ENCODE data around the gene NTN1. TPM values are rescaled to one million over a fixed set of nuclear protein-coding genes. Genes with fewer than 3 reads are reported as not detected.

Gene NTN1
- total RNA-seq, 1 experiment from 2014 or later, result 4.2 TPM

DNA sequence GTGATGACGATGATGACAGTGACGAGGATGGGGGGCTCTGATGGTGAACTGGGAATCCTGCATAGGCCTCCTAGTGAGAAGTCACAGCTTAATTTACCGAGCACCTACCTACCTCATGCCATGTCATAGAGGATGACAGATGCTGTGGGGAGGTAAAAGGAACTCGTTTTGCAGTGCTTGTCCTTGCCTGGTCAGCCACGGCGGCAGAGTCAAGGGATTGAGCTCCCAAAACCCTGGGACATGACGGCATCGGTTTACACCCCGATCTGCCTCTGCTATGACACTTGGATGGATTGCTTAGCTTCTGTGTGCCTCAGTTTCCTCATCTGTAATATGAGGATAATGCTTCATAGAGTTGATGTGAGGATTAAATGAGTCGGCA, 103.2 kb downstream of the NTN1 start:
- no peaks in the 10 kb centered on the region for H3K36me3 ChIP-seq (ENCODE audit: control insufficient read depth in 1 of 2, insufficient read depth in 2 of 2, low read length in 2 of 2)
- H3K9me3 ChIP-seq (ENCODE audit: control insufficient read depth in 1 of 2, insufficient read depth in 1 of 2, low read depth in 1 of 2, low read length in 2 of 2), result no peaks in the 10 kb centered on the region
- TF ChIP-seq EZH2 (IDR thresholded peaks at IDR 0.05), result no peak
- no peak for TF ChIP-seq YY1 (IDR thresholded peaks at IDR 0.05; ENCODE audit: extremely low read depth, insufficient replicate concordance, low read depth, low read length)
- no peak for TF ChIP-seq CEBPB (IDR thresholded peaks at IDR 0.05; ENCODE audit: low read depth)
- no peak for TF ChIP-seq SP1 (IDR thresholded peaks at IDR 0.05; ENCODE audit: low read depth)
- H4K20me1 ChIP-seq (ENCODE audit: insufficient read depth), result no peaks in the 10 kb centered on the region
- no peak overlapping the region for H3K4me3 ChIP-seq (replicated peaks in 1 of 2; ENCODE audit: low read depth in 1 of 2, low read length in 2 of 2)
- H3K27ac ChIP-seq (ENCODE audit: low read depth, low read length), result no peak overlapping the region
- intact Hi-C loops (cut with micrococcal nuclease), result no loop called here
- DNase-seq (ENCODE audit: low read depth, low spot score) (no peak), ATAC-seq (no peak)
- RAD21 ChIA-PET (ENCODE audit: low non-redundant PET in 1 of 2, low total read pairs in 2 of 2, uncharacterized antibody in 2 of 2, unreplicated experiment in 2 of 2), result no interaction called here
- POLR2A ChIA-PET, result no interaction called here
- H3K4me2 ChIP-seq (ENCODE audit: low read length), result no peak overlapping the region
- CTCF ChIA-PET, result no interaction called here
- no TSS peak for BruUV-seq (replicated peaks)
- no peak overlapping the region for H2AFZ ChIP-seq (ENCODE audit: low read depth, low read length, poor library complexity, severe bottlenecking)
- no peaks in the 10 kb centered on the region for H3K4me1 ChIP-seq (ENCODE audit: control insufficient read depth in 1 of 2, insufficient read depth in 2 of 2, low read length in 2 of 2)
- no peaks in the 10 kb centered on the region for H3K27me3 ChIP-seq (ENCODE audit: insufficient read depth, low read length)
- H3K9me2 ChIP-seq (ENCODE audit: insufficient read depth), result no peaks in the 10 kb centered on the region
- no peaks in the 10 kb centered on the region for H3K79me2 ChIP-seq (ENCODE audit: insufficient read depth, low read length)
- no peak overlapping the region for H3K9ac ChIP-seq (ENCODE audit: low read length)

DNA sequence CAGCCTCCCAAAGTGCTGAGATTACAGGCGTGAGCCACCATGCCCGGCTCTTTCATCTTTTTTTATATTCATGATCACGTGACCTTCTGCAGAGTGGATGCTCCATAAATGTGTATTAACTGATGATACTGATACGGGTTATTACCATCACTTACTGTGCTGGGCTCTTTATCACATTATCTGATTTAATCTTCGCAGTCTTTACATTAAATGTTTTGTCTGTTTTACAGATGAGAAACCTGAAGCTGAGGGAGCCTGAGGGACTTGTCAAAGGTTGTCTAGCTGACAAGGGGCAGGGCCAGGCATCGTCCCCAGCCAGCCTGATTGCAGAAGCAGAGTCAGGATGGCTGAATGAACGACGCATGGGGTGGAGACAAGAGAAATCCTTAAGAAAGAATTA, 104.4 kb downstream of the NTN1 start:
- Histone ChIP-seq H3K9me2 (ENCODE audit: insufficient read depth) (no peaks in the 10 kb centered on the region), H4K20me1 (ENCODE audit: insufficient read depth) (no peaks in the 10 kb centered on the region), H3K36me3 (ENCODE audit: control insufficient read depth in 1 of 2, insufficient read depth in 2 of 2, low read length in 2 of 2) (no peaks in the 10 kb centered on the region), H3K4me1 (ENCODE audit: control insufficient read depth in 1 of 2, insufficient read depth in 2 of 2, low read length in 2 of 2) (no peaks in the 10 kb centered on the region), H3K4me2 (ENCODE audit: low read length) (no peak overlapping the region), H2AFZ (ENCODE audit: low read depth, low read length, poor library complexity, severe bottlenecking) (no peak overlapping the region), H3K9ac (ENCODE audit: low read length) (no peak overlapping the region), H3K27ac (ENCODE audit: low read depth, low read length) (no peak overlapping the region), H3K27me3 (ENCODE audit: insufficient read depth, low read length) (no peaks in the 10 kb centered on the region), H3K79me2 (ENCODE audit: insufficient read depth, low read length) (no peaks in the 10 kb centered on the region), H3K4me3 (replicated peaks in 1 of 2; ENCODE audit: low read depth in 1 of 2, low read length in 2 of 2) (no peak overlapping the region), H3K9me3 (ENCODE audit: control insufficient read depth in 1 of 2, insufficient read depth in 1 of 2, low read depth in 1 of 2, low read length in 2 of 2) (no peaks in the 10 kb centered on the region)
- intact Hi-C loops (cut with micrococcal nuclease), result no loop called here
- no peak for ATAC-seq
- no TSS peak for BruUV-seq (replicated peaks)
- no peak for DNase-seq (ENCODE audit: low read depth, low spot score)
- TF ChIP-seq, protein P1, sequence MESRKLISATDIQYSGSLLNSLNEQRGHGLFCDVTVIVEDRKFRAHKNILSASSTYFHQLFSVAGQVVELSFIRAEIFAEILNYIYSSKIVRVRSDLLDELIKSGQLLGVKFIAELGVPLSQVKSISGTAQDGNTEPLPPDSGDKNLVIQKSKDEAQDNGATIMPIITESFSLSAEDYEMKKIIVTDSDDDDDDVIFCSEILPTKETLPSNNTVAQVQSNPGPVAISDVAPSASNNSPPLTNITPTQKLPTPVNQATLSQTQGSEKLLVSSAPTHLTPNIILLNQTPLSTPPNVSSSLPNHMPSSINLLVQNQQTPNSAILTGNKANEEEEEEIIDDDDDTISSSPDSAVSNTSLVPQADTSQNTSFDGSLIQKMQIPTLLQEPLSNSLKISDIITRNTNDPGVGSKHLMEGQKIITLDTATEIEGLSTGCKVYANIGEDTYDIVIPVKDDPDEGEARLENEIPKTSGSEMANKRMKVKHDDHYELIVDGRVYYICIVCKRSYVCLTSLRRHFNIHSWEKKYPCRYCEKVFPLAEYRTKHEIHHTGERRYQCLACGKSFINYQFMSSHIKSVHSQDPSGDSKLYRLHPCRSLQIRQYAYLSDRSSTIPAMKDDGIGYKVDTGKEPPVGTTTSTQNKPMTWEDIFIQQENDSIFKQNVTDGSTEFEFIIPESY (IDR thresholded peaks at IDR 0.05; ENCODE audit: extremely low read depth, insufficient replicate concordance, low read length), result no peak
- TF ChIP-seq EZH2 (IDR thresholded peaks at IDR 0.05) (no peak), JUND (IDR thresholded peaks at IDR 0.05) (no peak), EGR1 (IDR thresholded peaks at IDR 0.05; ENCODE audit: low read depth) (no peak), CEBPB (IDR thresholded peaks at IDR 0.05; ENCODE audit: low read depth) (no peak)
- TF ChIP-seq, protein P2, sequence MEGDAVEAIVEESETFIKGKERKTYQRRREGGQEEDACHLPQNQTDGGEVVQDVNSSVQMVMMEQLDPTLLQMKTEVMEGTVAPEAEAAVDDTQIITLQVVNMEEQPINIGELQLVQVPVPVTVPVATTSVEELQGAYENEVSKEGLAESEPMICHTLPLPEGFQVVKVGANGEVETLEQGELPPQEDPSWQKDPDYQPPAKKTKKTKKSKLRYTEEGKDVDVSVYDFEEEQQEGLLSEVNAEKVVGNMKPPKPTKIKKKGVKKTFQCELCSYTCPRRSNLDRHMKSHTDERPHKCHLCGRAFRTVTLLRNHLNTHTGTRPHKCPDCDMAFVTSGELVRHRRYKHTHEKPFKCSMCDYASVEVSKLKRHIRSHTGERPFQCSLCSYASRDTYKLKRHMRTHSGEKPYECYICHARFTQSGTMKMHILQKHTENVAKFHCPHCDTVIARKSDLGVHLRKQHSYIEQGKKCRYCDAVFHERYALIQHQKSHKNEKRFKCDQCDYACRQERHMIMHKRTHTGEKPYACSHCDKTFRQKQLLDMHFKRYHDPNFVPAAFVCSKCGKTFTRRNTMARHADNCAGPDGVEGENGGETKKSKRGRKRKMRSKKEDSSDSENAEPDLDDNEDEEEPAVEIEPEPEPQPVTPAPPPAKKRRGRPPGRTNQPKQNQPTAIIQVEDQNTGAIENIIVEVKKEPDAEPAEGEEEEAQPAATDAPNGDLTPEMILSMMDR (IDR thresholded peaks at IDR 0.05 in 2 of 3, conservative IDR thresholded peaks at IDR 0.05 in 1 of 3; ENCODE audit: borderline replicate concordance in 1 of 3, insufficient read depth in 1 of 3, low read depth in 2 of 3, low read length in 2 of 3), result no peak
- ChIA-PET CTCF (no interaction called here), POLR2A (no interaction called here), RAD21 (ENCODE audit: low non-redundant PET in 1 of 2, low total read pairs in 2 of 2, uncharacterized antibody in 2 of 2, unreplicated experiment in 2 of 2) (no interaction called here)

Measured in HCT116 (cell line).